H9 (cell line): ENCODE measurements around the gene DOCK9. TPM values are rescaled to one million over a fixed set of nuclear protein-coding genes. Genes with fewer than 3 reads are reported as not detected.

Source experiments
- DNase-seq: peaks from one replicate; pipeline ENCODE4 v3.0.0-alpha.2; 2017
- H2AFZ ChIP-seq: one replicate; pipeline ENCODE4 v1.6.1; 2013; ENCODE audit warnings: mild to moderate bottlenecking, low read length, control low read depth, moderate library complexity
- H2AK5ac ChIP-seq: 2 replicates; pipeline ENCODE4 v1.6.1; 2013; ENCODE audit warnings: low read length, control low read depth, mixed read lengths; ENCODE audit not compliant: insufficient read length
- H2BK120ac ChIP-seq: one replicate; pipeline ENCODE4 v1.6.1; 2013; ENCODE audit warnings: low read depth, mild to moderate bottlenecking, low read length, control low read depth, inconsistent platforms; ENCODE audit not compliant: poor library complexity, severe bottlenecking
- H2BK12ac ChIP-seq: 2 replicates; pipeline ENCODE4 v1.6.1; 2013; ENCODE audit warnings: low read length, control low read depth, mixed read lengths, low read depth; ENCODE audit not compliant: insufficient read length
- H2BK15ac ChIP-seq: 2 replicates; pipeline ENCODE4 v1.6.1; 2013; ENCODE audit warnings: low read depth, low read length, control low read depth
- H2BK20ac ChIP-seq: one replicate; pipeline ENCODE4 v1.6.1; 2013; ENCODE audit warnings: low read depth, mild to moderate bottlenecking, low read length, control low read depth, inconsistent platforms; ENCODE audit not compliant: poor library complexity, severe bottlenecking
- H2BK5ac ChIP-seq: 2 replicates; pipeline ENCODE4 v1.6.1; 2013; ENCODE audit warnings: low read length, control low read depth, mixed read lengths; ENCODE audit not compliant: insufficient read length
- H3K14ac ChIP-seq: 2 replicates; pipeline ENCODE4 v1.6.1; 2013; ENCODE audit warnings: low read length, control low read depth; ENCODE audit not compliant: insufficient read depth
- H3K18ac ChIP-seq: 2 replicates; pipeline ENCODE4 v1.6.1; 2013; ENCODE audit warnings: low read depth, mild to moderate bottlenecking, mixed read lengths, low read length, control low read depth; ENCODE audit not compliant: insufficient read length
- H3K23ac ChIP-seq: 2 replicates; pipeline ENCODE4 v1.6.1; 2013; ENCODE audit warnings: low read length, control low read depth, mixed read lengths, low read depth; ENCODE audit not compliant: insufficient read length
- H3K23me2 ChIP-seq: 2 replicates; pipeline ENCODE4 v1.6.1; 2013; ENCODE audit warnings: low read depth, mild to moderate bottlenecking, mixed read lengths, low read length, control low read depth; ENCODE audit not compliant: insufficient read length, poor library complexity, severe bottlenecking
- H3K27ac ChIP-seq: 2 replicates; pipeline ENCODE4 v1.5.1; 2013; ENCODE audit warnings: low read length, control low read depth, mixed read lengths, low read depth; ENCODE audit not compliant: insufficient read length
- H3K27me3 ChIP-seq: 2 replicates; pipeline ENCODE4 v1.6.1; 2013; ENCODE audit warnings: low read length, control low read depth, inconsistent platforms; ENCODE audit not compliant: insufficient read depth
- H3K4ac ChIP-seq: 2 replicates; pipeline ENCODE4 v1.6.1; 2013; ENCODE audit warnings: low read depth, mild to moderate bottlenecking, control low read depth, inconsistent platforms, low read length, moderate library complexity
- H3K4me1 ChIP-seq: 2 replicates; pipeline ENCODE4 v1.6.1; 2013; ENCODE audit warnings: low read length, control low read depth, inconsistent platforms; ENCODE audit not compliant: insufficient read depth
- H3K4me2 ChIP-seq: 2 replicates; pipeline ENCODE4 v1.6.1; 2013; ENCODE audit warnings: low read length, control low read depth, mixed read lengths; ENCODE audit not compliant: insufficient read length, insufficient read depth
- H3K56ac ChIP-seq: 2 replicates; pipeline ENCODE4 v1.6.1; 2013; ENCODE audit warnings: low read depth, mild to moderate bottlenecking, mixed read lengths, low read length, control low read depth; ENCODE audit not compliant: insufficient read length
- H3K79me1 ChIP-seq: 2 replicates; pipeline ENCODE4 v1.6.1; 2013; ENCODE audit warnings: low read depth, mild to moderate bottlenecking, moderate library complexity, low read length, control low read depth, inconsistent platforms; ENCODE audit not compliant: insufficient read depth, poor library complexity, severe bottlenecking
- H3K79me2 ChIP-seq: 2 replicates; pipeline ENCODE4 v1.6.1; 2013; ENCODE audit warnings: low read length, control low read depth, inconsistent platforms; ENCODE audit not compliant: insufficient read depth
- H3K9ac ChIP-seq: 2 replicates; pipeline ENCODE4 v1.6.1; 2013; ENCODE audit warnings: low read length, control low read depth, mixed read lengths; ENCODE audit not compliant: insufficient read length; ENCODE audit errors: extremely low read depth
- H3K9me3 ChIP-seq: one replicate; pipeline ENCODE4 v1.6.1; 2013; ENCODE audit warnings: low read depth, low read length, inconsistent platforms; ENCODE audit not compliant: control insufficient read depth
- H3T11ph ChIP-seq: one replicate; pipeline ENCODE4 v1.6.1; 2013; ENCODE audit warnings: mild to moderate bottlenecking, low read length, control low read depth, inconsistent platforms
- H4K20me1 ChIP-seq: one replicate; pipeline ENCODE4 v1.6.1; 2013; ENCODE audit not compliant: control insufficient read depth, insufficient read length, insufficient read depth
- H4K5ac ChIP-seq: 2 replicates; pipeline ENCODE4 v1.6.1; 2013; ENCODE audit warnings: low read depth, mild to moderate bottlenecking, mixed read lengths, low read length, control low read depth; ENCODE audit not compliant: insufficient read length
- H4K8ac ChIP-seq: replicated peaks from 2 replicates; pipeline ENCODE4 v1.6.1; 2013; ENCODE audit warnings: low read length, control low read depth, mixed read lengths, low read depth; ENCODE audit not compliant: insufficient read length
- H4K91ac ChIP-seq: 2 replicates; pipeline ENCODE4 v1.6.1; 2013; ENCODE audit warnings: low read depth, mild to moderate bottlenecking, moderate library complexity, mixed read lengths, low read length, control low read depth; ENCODE audit not compliant: insufficient read length
- H3K27ac Mint-ChIP-seq, 3 experiments: 2 replicates in 2 of 3; 3 replicates in 1 of 3; pipeline ENCODE4 v1.8.0; 2020 to 2021; ENCODE audit warnings: mixed read lengths in 3 of 3, mild to moderate bottlenecking in 1 of 3, moderate library complexity in 1 of 3
- H3K27me3 Mint-ChIP-seq: 2 replicates; pipeline ENCODE4 v1.8.0; 2021; ENCODE audit warnings: low read depth, mild to moderate bottlenecking, moderate library complexity, mixed read lengths
- H3K36me3 Mint-ChIP-seq, 3 experiments: 2 replicates in 2 of 3; 3 replicates in 1 of 3; pipeline ENCODE4 v1.8.0; 2020 to 2021; ENCODE audit warnings: low read depth in 3 of 3, mixed read lengths in 3 of 3; ENCODE audit not compliant: insufficient read depth in 1 of 3
- H3K4me1 Mint-ChIP-seq, 2 experiments: 2 replicates each; pipeline ENCODE4 v1.8.0; 2020; ENCODE audit warnings: mixed read lengths in 2 of 2
- H3K4me3 Mint-ChIP-seq, 2 experiments: 2 replicates in 1 of 2; 3 replicates in 1 of 2; pipeline ENCODE4 v1.8.0; 2020 to 2021; ENCODE audit warnings: mild to moderate bottlenecking in 2 of 2, mixed read lengths in 2 of 2, moderate library complexity in 1 of 2
- H3K9me3 Mint-ChIP-seq, 2 experiments: 2 replicates in 1 of 2; 3 replicates in 1 of 2; pipeline ENCODE4 v1.8.0; 2020; ENCODE audit warnings: mild to moderate bottlenecking in 2 of 2, mixed read lengths in 2 of 2, moderate library complexity in 1 of 2
- CTCF ChIP-seq: fragments of 200-600 bp; sonication (generic); conservative IDR thresholded peaks from 3 replicates; pipeline ENCODE4 v1.8.0; 2021; ENCODE audit warnings: antibody characterized with exemption, mild to moderate bottlenecking
- WGBS: extraction: QIAGEN DNeasy Blood & Tissue Kit; methylation state at CpG from one replicate; pipeline ENCODE4 v1.1.7; 2013; ENCODE audit warnings: missing lambda C conversion rate, low lambda C conversion rate, mixed read lengths; ENCODE audit not compliant: insufficient read length; ENCODE audit errors: extremely low coverage; 5-methylcytosine and 5-hydroxymethylcytosine counted together
- total RNA-seq: library from RNA; stranded (reverse); gene quantifications from 2 replicates; pipeline ENCODE4 v1.2.1, GENCODE V29; 2021

The DOCK9 gene
- total RNA-seq, 1 experiment from 2014 or later = 23.0 TPM

- no peak overlapping the region for H4K91ac ChIP-seq
- H3K9me3 Mint-ChIP-seq = no peaks in the 10 kb centered on the region
- no peak overlapping the region for H4K8ac ChIP-seq
- no peak overlapping the region for H3T11ph ChIP-seq
- H3K14ac ChIP-seq = no peak overlapping the region
- H3K9ac ChIP-seq = no peak overlapping the region
- H3K4ac ChIP-seq = no peak overlapping the region
- H3K9me3 ChIP-seq = no peaks in the 10 kb centered on the region
- DNase-seq = no peak
- H2AK5ac ChIP-seq = no peak overlapping the region
- H3K56ac ChIP-seq = no peak overlapping the region
- H2BK12ac ChIP-seq = no peak overlapping the region
- H3K4me1 Mint-ChIP-seq = peaks cover 22 to 28% of the 10 kb centered on the region in 2 experiments
- no peaks in the 10 kb centered on the region for H4K20me1 ChIP-seq
- no peak overlapping the region for H2BK15ac ChIP-seq
- no peak overlapping the region for H2BK120ac ChIP-seq
- no peak overlapping the region for H2BK20ac ChIP-seq
- no peak overlapping the region for H3K4me2 ChIP-seq
- no peak overlapping the region for H3K18ac ChIP-seq
- H3K79me1 ChIP-seq = no peaks in the 10 kb centered on the region
- H4K5ac ChIP-seq = no peak overlapping the region
- 0 out of 2 replicates have a peak, but pooled peaks cover 1% of the 10 kb centered on the region for H3K79me2 ChIP-seq
- H3K27ac Mint-ChIP-seq = no peak overlapping the region
- WGBS = no CpG with 5 or more reads among the region's 3 CpGs
- H3K27me3 ChIP-seq = no peaks in the 10 kb centered on the region
- no peak overlapping the region for H2AFZ ChIP-seq
- no peaks in the 10 kb centered on the region for H3K23me2 ChIP-seq
- H3K4me3 Mint-ChIP-seq = no peak overlapping the region
- H3K27me3 Mint-ChIP-seq = no peaks in the 10 kb centered on the region
- no peak for TF ChIP-seq CTCF
- peaks cover 8% of the 10 kb centered on the region; the same call in 1 of the 2 replicates for H3K4me1 ChIP-seq
- no peak overlapping the region for H3K23ac ChIP-seq
- no peaks in the 10 kb centered on the region for H3K36me3 Mint-ChIP-seq
- no peak overlapping the region for H2BK5ac ChIP-seq
- H3K27ac ChIP-seq = no peak overlapping the region
These were observed 157.6 kb downstream of the DOCK9 start for GRCh38 chr13:98820300-98820699.
